Urinary bladder (tissue), 4 donors: ENCODE data around the gene MDM2. TPM values are rescaled to one million over a fixed set of nuclear protein-coding genes. Genes with fewer than 3 reads are reported as not detected.

Experiments
- DNase-seq: peaks from one replicate; pipeline ENCODE4 v3.0.0-alpha.2; 2015; ENCODE audit errors: extremely low spot score
- H3K27ac ChIP-seq: one replicate; pipeline ENCODE4 v1.5.1; 2013; ENCODE audit warnings: low read depth, mild to moderate bottlenecking, moderate library complexity
- H3K36me3 ChIP-seq: one replicate; pipeline ENCODE4 v1.6.1; 2013; ENCODE audit warnings: mild to moderate bottlenecking, moderate library complexity; ENCODE audit not compliant: insufficient read depth
- H3K4me1 ChIP-seq: one replicate; pipeline ENCODE4 v1.6.1; 2013; ENCODE audit warnings: mild to moderate bottlenecking, moderate library complexity; ENCODE audit not compliant: insufficient read depth
- H3K4me3 ChIP-seq: one replicate; pipeline ENCODE4 v1.5.1; 2013; ENCODE audit warnings: low read depth, low read length
- WGBS: extraction: QIAGEN DNeasy Blood & Tissue Kit; methylation state at CpG from one replicate; pipeline ENCODE4 v1.1.7; 2013; 5-methylcytosine and 5-hydroxymethylcytosine counted together
- polyA plus RNA-seq: library from polyadenylated mRNA; stranded (reverse); fragments of 200-250 nt; gene quantifications from one replicate; pipeline ENCODE4 v1.2.3, GENCODE V29; 2013
- total RNA-seq: library from RNA; depleted of rRNA; stranded (reverse); fragments of >200 nt; gene quantifications from one replicate; pipeline ENCODE4 v1.2.3, GENCODE V29; 2014
- donor health status: healthy with polysubstance abuse.
- donor health status: healthy.

Gene MDM2
- total and polyA plus RNA-seq, 2 donors = 14.9 to 98.0 TPM

GRCh38 chr12:68773582-68773981 is 34.4 kb upstream of the MDM2 start:
- H3K4me1 ChIP-seq = no peaks in the 10 kb centered on the region
- H3K4me3 ChIP-seq = no peak overlapping the region
- H3K27ac ChIP-seq = no peak overlapping the region
- 87% methylated on average over 5 of the region's 5 CpGs for WGBS
- no peaks in the 10 kb centered on the region for H3K36me3 ChIP-seq
- no peak for DNase-seq

- Histone ChIP-seq H3K4me3 (no peak overlapping the region), H3K27ac (no peak overlapping the region), H3K4me1 (no peaks in the 10 kb centered on the region), H3K36me3 (no peaks in the 10 kb centered on the region)
- WGBS = 95% methylated on average over 7 of the region's 7 CpGs
- DNase-seq = no peak
Observed at GRCh38 chr12:68775121-68775630, 32.8 kb upstream of the MDM2 start.

GRCh38 chr12:68776976-68777610 is 30.9 kb upstream of the MDM2 start:
- Histone ChIP-seq H3K4me3 (no peak overlapping the region), H3K36me3 (no peaks in the 10 kb centered on the region), H3K4me1 (no peaks in the 10 kb centered on the region), H3K27ac (no peak overlapping the region)
- 75% methylated on average over 5 of the region's 5 CpGs for WGBS
- no peak for DNase-seq

GRCh38 chr12:68779280-68779679 is 28.7 kb upstream of the MDM2 start:
- DNase-seq = no peak
- Histone ChIP-seq H3K36me3 (no peaks in the 10 kb centered on the region), H3K27ac (no peak overlapping the region)

GRCh38 chr12:68780731-68781130 is 27.2 kb upstream of the MDM2 start:
- H3K27ac ChIP-seq = no peak overlapping the region
- H3K4me1 ChIP-seq = peaks cover 2% of the 10 kb centered on the region
- no peaks in the 10 kb centered on the region for H3K36me3 ChIP-seq
- WGBS = 82% methylated on average over 6 of the region's 6 CpGs
- no peak overlapping the region for H3K4me3 ChIP-seq
- DNase-seq = no peak

More at GRCh38 chr12:68779280-68779679, 28.7 kb upstream of the MDM2 start:
- H3K4me3 ChIP-seq = no peak overlapping the region
- H3K4me1 ChIP-seq = no peaks in the 10 kb centered on the region

- WGBS = 91% methylated on average over 6 of the region's 6 CpGs
- no peaks in the 10 kb centered on the region for H3K36me3 ChIP-seq
- H3K4me3 ChIP-seq = no peak overlapping the region
- DNase-seq = no peak
- H3K4me1 ChIP-seq = peaks cover 2% of the 10 kb centered on the region
- no peak overlapping the region for H3K27ac ChIP-seq
Observed at GRCh38 chr12:68781728-68782127, 26.2 kb upstream of the MDM2 start.

GRCh38 chr12:68784015-68784414 is 24.0 kb upstream of the MDM2 start:
- Histone ChIP-seq H3K4me1 (peaks cover 2% of the 10 kb centered on the region), H3K27ac (no peak overlapping the region), H3K36me3 (no peaks in the 10 kb centered on the region), H3K4me3 (no peak overlapping the region)
- DNase-seq = no peak
- 87% methylated on average over 8 of the region's 8 CpGs for WGBS

GRCh38 chr12:68785358-68785757 is 22.6 kb upstream of the MDM2 start:
- Histone ChIP-seq H3K27ac (no peak overlapping the region), H3K36me3 (no peaks in the 10 kb centered on the region), H3K4me1 (peaks cover 2% of the 10 kb centered on the region), H3K4me3 (no peak overlapping the region)
- DNase-seq = no peak
- 68% methylated on average over 2 of the region's 2 CpGs for WGBS

- DNase-seq = no peak
- no peak overlapping the region for H3K4me3 ChIP-seq
- no peak overlapping the region for H3K27ac ChIP-seq
- H3K36me3 ChIP-seq = no peaks in the 10 kb centered on the region
- H3K4me1 ChIP-seq = peaks cover 2% of the 10 kb centered on the region
- WGBS = 96% methylated on average over 5 of the region's 5 CpGs
Observed at GRCh38 chr12:68785823-68786222, 22.2 kb upstream of the MDM2 start.

GRCh38 chr12:68786929-68787328 is 21.0 kb upstream of the MDM2 start:
- H3K36me3 ChIP-seq = no peaks in the 10 kb centered on the region
- no peak overlapping the region for H3K4me3 ChIP-seq
- WGBS = 80% methylated on average over 2 of the region's 2 CpGs
- peaks cover 2% of the 10 kb centered on the region for H3K4me1 ChIP-seq
- no peak for DNase-seq
- H3K27ac ChIP-seq = no peak overlapping the region

GRCh38 chr12:68788554-68789143 is 19.3 kb upstream of the MDM2 start:
- no peaks in the 10 kb centered on the region for H3K36me3 ChIP-seq
- H3K4me3 ChIP-seq = no peak overlapping the region
- peaks cover 2% of the 10 kb centered on the region for H3K4me1 ChIP-seq
- DNase-seq = no peak
- no peak overlapping the region for H3K27ac ChIP-seq
- 90% methylated on average over 3 of the region's 3 CpGs for WGBS

GRCh38 chr12:68789144-68789878 is 18.7 kb upstream of the MDM2 start:
- no peaks in the 10 kb centered on the region for H3K36me3 ChIP-seq

GRCh38 chr12:68790081-68790951 is 17.7 kb upstream of the MDM2 start:
- H3K4me1 ChIP-seq = peaks cover under 1% of the 10 kb centered on the region
- H3K36me3 ChIP-seq = no peaks in the 10 kb centered on the region
- no peak overlapping the region for H3K27ac ChIP-seq
- DNase-seq = no peak
- 93% methylated on average over 13 of the region's 13 CpGs for WGBS
- H3K4me3 ChIP-seq = no peak overlapping the region

More at GRCh38 chr12:68789144-68789878, 18.7 kb upstream of the MDM2 start:
- Histone ChIP-seq H3K27ac (no peak overlapping the region), H3K4me3 (no peak overlapping the region), H3K4me1 (peaks cover 2% of the 10 kb centered on the region)
- 97% methylated on average over 14 of the region's 14 CpGs for WGBS
- no peak for DNase-seq
